WI38 (cell line): Measurements from ENCODE around the gene KIAA0513.

Source experiments
- H3K4me3 ChIP-seq: 2 replicates; pipeline ENCODE4 v1.5.1; 2011; ENCODE audit warnings: low read depth, mild to moderate bottlenecking, control low read depth, low read length
- CTCF ChIP-seq: IDR thresholded peaks from 2 replicates; pipeline ENCODE4 v1.5.1; 2012; ENCODE audit warnings: low read depth, mild to moderate bottlenecking, control low read depth, low read length

Gene KIAA0513

DNA sequence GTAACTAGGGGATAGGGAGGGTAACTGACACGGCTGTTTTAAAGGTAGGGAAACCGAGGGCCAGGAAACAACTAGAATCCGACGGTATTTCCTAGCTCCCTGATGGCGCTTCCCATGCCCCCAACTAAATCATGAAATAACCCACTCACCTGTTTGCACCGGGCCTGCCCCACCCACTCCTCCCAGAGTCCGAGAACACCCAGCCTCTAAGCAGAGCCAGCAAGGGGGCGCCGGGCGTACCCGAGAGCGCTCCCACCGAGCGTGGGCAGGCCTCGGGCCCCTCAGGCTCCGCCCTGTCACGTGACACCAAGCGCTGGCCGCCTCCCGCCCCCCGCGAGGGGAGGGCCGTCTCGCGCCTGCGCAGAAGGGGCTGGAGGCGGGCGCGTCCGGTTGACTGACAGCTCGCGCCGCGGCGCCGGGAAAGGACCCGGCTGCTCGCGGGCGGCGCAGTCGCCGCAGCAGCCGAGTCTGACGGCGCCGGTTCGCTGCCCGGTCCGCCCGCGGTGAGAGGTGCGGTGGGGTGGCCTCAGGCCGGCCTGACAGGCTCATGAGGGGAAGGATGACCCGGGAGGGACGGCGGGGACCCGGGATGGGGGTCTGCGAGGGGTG lies at the start of gene KIAA0513:
TSS of gene KIAA0513 (plus strand) at position 447 of the 609 bp plus-strand sequence. CDS start 39,277 bp downstream, outside the sequence.
- TF ChIP-seq CTCF, result no peak

GRCh38 chr16:84979516-84979915 lies 48.1 kb upstream of the KIAA0513 start:
- H3K4me3 ChIP-seq, result no peak overlapping the region
- TF ChIP-seq CTCF, result no peak

More for the DNA sequence above, at the start of gene KIAA0513:
- H3K4me3 ChIP-seq, result peak within 1 kb of the TSS; percentile 75

GRCh38 chr16:84982434-84982833 lies 45.2 kb upstream of the KIAA0513 start:
- H3K4me3 ChIP-seq, result no peak overlapping the region
- TF ChIP-seq CTCF, result no peak

GRCh38 chr16:84985079-84986065 lies 42.2 kb upstream of the KIAA0513 start:
- no peak for TF ChIP-seq CTCF
- no peak overlapping the region for H3K4me3 ChIP-seq

DNA sequence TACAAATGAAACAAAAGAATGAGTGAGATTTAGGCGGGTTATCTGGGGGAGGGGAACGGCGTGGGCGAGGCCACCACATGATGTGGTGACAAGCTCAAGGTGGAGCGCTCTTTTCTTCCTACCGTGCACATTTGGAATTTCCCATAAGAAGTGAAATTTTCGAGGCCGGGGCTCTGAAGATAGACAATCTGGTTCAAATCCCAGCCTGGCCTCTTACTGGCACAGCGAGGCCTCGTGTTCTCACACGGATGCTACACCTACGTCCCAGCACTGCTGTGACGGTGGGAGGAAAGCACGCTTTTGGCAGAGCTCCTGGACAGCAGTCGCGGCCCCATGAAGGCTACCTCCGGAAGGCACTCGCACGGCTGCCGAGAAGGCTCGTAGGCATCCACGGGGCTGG lies 41.5 kb upstream of the KIAA0513 start:
- H3K4me3 ChIP-seq, result no peak overlapping the region
- no peak for TF ChIP-seq CTCF

- H3K4me3 ChIP-seq, result no peak overlapping the region
- no peak for TF ChIP-seq CTCF
Observed at GRCh38 chr16:84986879-84987278, 40.7 kb upstream of the KIAA0513 start.
